ENCODE results near the gene CPE. TPM values are rescaled to one million over a fixed set of nuclear protein-coding genes. Genes with fewer than 3 reads are reported as not detected.

Gene CPE
- total RNA-seq, 3 donors from 2014 or later (not counting 1 experiment from before 2014, with no cell fraction given) = not detected

DNA sequence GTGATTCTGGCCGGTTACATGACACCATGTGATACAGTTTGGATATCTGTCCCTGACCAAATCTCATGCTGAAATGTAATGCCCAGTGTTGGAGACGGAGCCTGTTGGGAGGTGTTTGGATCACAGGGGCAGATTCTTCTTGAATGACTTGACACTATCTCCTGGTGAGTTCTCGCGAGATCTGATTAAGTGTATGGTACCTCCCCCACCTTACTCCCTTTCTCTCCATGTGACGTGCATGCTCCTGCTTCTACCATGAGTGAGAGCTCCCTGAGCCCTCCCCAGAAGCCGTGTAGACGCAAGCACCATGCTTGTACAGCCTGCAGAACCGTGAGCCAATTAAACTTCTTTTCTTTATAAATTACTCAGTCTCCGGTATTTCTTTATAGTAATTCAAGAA lies 23.6 kb downstream of the CPE start:
- Histone ChIP-seq H3K4me3 (ENCODE audit: low read length) (no peak overlapping the region), H3K9me3 (ENCODE audit: control insufficient read depth, insufficient read depth, low read length) (no peaks in the 10 kb centered on the region), H3K4me1 (ENCODE audit: control insufficient read depth, insufficient read depth, low read length) (no peaks in the 10 kb centered on the region), H3K36me3 (ENCODE audit: control insufficient read depth, insufficient read depth, low read length) (no peaks in the 10 kb centered on the region), H3K27ac (ENCODE audit: low read length) (no peak overlapping the region), H3K27me3 (ENCODE audit: control insufficient read depth, insufficient read depth, low read length) (no peaks in the 10 kb centered on the region)
- Mint-ChIP-seq H3K4me3 (no peak overlapping the region), H3K9me3 (no peaks in the 10 kb centered on the region), H3K36me3 (no peaks in the 10 kb centered on the region), H3K27ac (no peak overlapping the region), H3K4me1 (no peaks in the 10 kb centered on the region), H3K27me3 (ENCODE audit: low read depth in 2 of 2) (peaks cover 3 to 13% of the 10 kb centered on the region in 2 donors)
- 89% methylated on average over 9 of the region's 9 CpGs for WGBS (ENCODE audit: insufficient coverage)
- TF ChIP-seq, protein P1, sequence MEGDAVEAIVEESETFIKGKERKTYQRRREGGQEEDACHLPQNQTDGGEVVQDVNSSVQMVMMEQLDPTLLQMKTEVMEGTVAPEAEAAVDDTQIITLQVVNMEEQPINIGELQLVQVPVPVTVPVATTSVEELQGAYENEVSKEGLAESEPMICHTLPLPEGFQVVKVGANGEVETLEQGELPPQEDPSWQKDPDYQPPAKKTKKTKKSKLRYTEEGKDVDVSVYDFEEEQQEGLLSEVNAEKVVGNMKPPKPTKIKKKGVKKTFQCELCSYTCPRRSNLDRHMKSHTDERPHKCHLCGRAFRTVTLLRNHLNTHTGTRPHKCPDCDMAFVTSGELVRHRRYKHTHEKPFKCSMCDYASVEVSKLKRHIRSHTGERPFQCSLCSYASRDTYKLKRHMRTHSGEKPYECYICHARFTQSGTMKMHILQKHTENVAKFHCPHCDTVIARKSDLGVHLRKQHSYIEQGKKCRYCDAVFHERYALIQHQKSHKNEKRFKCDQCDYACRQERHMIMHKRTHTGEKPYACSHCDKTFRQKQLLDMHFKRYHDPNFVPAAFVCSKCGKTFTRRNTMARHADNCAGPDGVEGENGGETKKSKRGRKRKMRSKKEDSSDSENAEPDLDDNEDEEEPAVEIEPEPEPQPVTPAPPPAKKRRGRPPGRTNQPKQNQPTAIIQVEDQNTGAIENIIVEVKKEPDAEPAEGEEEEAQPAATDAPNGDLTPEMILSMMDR (IDR thresholded peaks at IDR 0.05) = no peak
- ATAC-seq = no peak
- intact Hi-C loops (cut with micrococcal nuclease) = no loop called here
- DNase-seq = no peak

DNA sequence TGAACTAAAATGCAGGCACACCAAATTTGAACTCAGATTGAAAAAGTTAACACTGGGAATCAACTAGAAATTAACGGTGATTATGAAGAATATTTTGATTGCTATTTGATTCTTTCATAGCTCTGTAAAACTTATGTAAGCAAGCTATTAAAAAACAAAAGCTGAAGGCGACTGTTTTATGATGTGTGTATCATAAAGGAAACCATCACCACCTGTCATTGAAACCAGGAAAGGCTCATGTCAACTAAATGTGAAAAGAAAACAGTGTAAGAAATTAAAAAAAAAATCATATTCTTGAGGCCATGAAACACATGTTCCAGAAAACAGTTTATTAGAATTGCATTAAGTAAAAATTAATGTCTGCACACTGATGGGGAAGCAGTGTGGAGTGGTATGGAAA lies 24.2 kb downstream of the CPE start:
- Histone ChIP-seq H3K27me3 (ENCODE audit: control insufficient read depth, insufficient read depth, low read length) (no peaks in the 10 kb centered on the region), H3K9me3 (ENCODE audit: control insufficient read depth, insufficient read depth, low read length) (no peaks in the 10 kb centered on the region), H3K4me1 (ENCODE audit: control insufficient read depth, insufficient read depth, low read length) (no peaks in the 10 kb centered on the region), H3K4me3 (ENCODE audit: low read length) (no peak overlapping the region), H3K36me3 (ENCODE audit: control insufficient read depth, insufficient read depth, low read length) (no peaks in the 10 kb centered on the region), H3K27ac (ENCODE audit: low read length) (no peak overlapping the region)
- ATAC-seq = no peak
- Mint-ChIP-seq H3K4me1 (no peaks in the 10 kb centered on the region), H3K9me3 (no peaks in the 10 kb centered on the region), H3K27ac (no peak overlapping the region), H3K4me3 (no peak overlapping the region), H3K36me3 (no peaks in the 10 kb centered on the region), H3K27me3 (ENCODE audit: low read depth in 2 of 2) (peaks cover 3 to 13% of the 10 kb centered on the region in 2 donors)
- WGBS (ENCODE audit: insufficient coverage) = 89% methylated on average over 1 of the region's 2 CpGs
- TF ChIP-seq, protein P1 (IDR thresholded peaks at IDR 0.05) = no peak
- intact Hi-C loops (cut with micrococcal nuclease) = no loop called here
- DNase-seq = no peak

DNA sequence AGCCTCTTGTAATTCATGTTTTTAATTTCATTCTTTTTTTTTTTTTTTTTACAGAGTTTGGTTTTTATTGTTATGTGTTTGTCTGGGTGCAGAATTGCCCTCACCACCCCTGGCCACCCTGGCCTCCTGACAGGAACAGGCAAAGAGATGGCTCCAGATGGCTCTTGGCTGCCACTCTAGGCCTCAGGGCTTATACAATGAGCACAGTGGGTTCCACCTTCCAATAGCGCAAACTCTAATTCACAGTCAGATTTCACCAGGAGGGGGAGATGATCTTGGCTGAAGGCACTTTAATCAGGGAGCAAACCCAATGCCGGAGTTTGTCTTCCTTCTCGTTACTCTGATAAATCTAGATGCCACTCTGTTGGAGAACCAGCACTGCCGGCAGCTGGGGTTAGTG lies 24.8 kb downstream of the CPE start:
- Histone ChIP-seq H3K27ac (ENCODE audit: low read length) (no peak overlapping the region), H3K4me1 (ENCODE audit: control insufficient read depth, insufficient read depth, low read length) (no peaks in the 10 kb centered on the region), H3K4me3 (ENCODE audit: low read length) (no peak overlapping the region), H3K9me3 (ENCODE audit: control insufficient read depth, insufficient read depth, low read length) (no peaks in the 10 kb centered on the region), H3K36me3 (ENCODE audit: control insufficient read depth, insufficient read depth, low read length) (no peaks in the 10 kb centered on the region), H3K27me3 (ENCODE audit: control insufficient read depth, insufficient read depth, low read length) (no peaks in the 10 kb centered on the region)
- Mint-ChIP-seq H3K36me3 (no peaks in the 10 kb centered on the region), H3K27me3 (ENCODE audit: low read depth in 2 of 2) (peaks cover 3 to 13% of the 10 kb centered on the region in 2 donors), H3K4me3 (no peak overlapping the region), H3K4me1 (no peaks in the 10 kb centered on the region), H3K9me3 (no peaks in the 10 kb centered on the region), H3K27ac (no peak overlapping the region)
- WGBS (ENCODE audit: insufficient coverage) = 98% methylated on average over 4 of the region's 4 CpGs
- TF ChIP-seq, protein P1 (IDR thresholded peaks at IDR 0.05) = no peak
- DNase-seq (no peak), ATAC-seq (no peak)
- intact Hi-C loops (cut with micrococcal nuclease) = no loop called here

DNA sequence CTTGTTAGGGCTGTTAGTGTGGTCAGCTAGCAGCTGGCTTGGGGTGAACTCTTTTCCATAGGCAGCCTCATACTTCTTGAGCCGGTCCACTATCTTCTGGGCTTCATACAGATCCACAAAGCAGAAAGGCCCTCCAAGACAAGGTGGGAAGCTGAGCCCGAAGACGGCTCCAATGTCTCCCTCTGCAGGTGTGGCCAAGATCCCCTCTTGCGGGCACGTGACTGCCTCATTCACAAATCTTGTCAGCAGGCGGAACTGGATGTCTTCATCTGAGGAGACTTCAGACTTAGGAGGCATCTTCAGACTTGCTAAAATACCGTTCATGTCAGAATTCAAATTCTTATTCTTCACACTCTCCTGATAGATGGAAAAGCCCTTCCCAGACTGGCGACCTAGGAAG lies 25.3 kb downstream of the CPE start:
- Mint-ChIP-seq H3K4me1 (no peaks in the 10 kb centered on the region), H3K27ac (no peak overlapping the region), H3K27me3 (ENCODE audit: low read depth in 2 of 2) (peaks cover 3 to 13% of the 10 kb centered on the region in 2 donors), H3K9me3 (no peaks in the 10 kb centered on the region), H3K4me3 (no peak overlapping the region), H3K36me3 (no peaks in the 10 kb centered on the region)
- no peak overlapping the region for H3K27ac ChIP-seq (ENCODE audit: low read length)
- 92% methylated on average over 8 of the region's 8 CpGs for WGBS (ENCODE audit: insufficient coverage)
- no peaks in the 10 kb centered on the region for H3K36me3 ChIP-seq (ENCODE audit: control insufficient read depth, insufficient read depth, low read length)
- intact Hi-C loops (cut with micrococcal nuclease) = no loop called here
- ATAC-seq (no peak), DNase-seq (no peak)
- TF ChIP-seq, protein P1 (IDR thresholded peaks at IDR 0.05) = no peak
- H3K27me3 ChIP-seq (ENCODE audit: control insufficient read depth, insufficient read depth, low read length) = no peaks in the 10 kb centered on the region
- H3K9me3 ChIP-seq (ENCODE audit: control insufficient read depth, insufficient read depth, low read length) = no peaks in the 10 kb centered on the region
- no peak overlapping the region for H3K4me3 ChIP-seq (ENCODE audit: low read length)
- no peaks in the 10 kb centered on the region for H3K4me1 ChIP-seq (ENCODE audit: control insufficient read depth, insufficient read depth, low read length)

Measured in natural killer cell (primary cell).